ENCODE data around the gene SART3.

Gene SART3

GRCh38 chr12:108602209-108602705 is 41.3 kb upstream of the SART3 start:
- H3K27me3 ChIP-seq (ENCODE audit: insufficient read depth, low read length), result no peaks in the 10 kb centered on the region
- peaks cover 14% of the 10 kb centered on the region for H3K4me1 ChIP-seq (ENCODE audit: insufficient read depth, low read length)
- no peaks in the 10 kb centered on the region for H3K9me3 ChIP-seq (ENCODE audit: low read length)
- no peaks in the 10 kb centered on the region for H3K36me3 ChIP-seq (ENCODE audit: insufficient read depth, low read length)
- H2AFZ ChIP-seq (ENCODE audit: low read depth, low read length), result no peak overlapping the region
- H3K4me3 ChIP-seq (ENCODE audit: low read length), result no peak overlapping the region

GRCh38 chr12:108600702-108601007 is 39.7 kb upstream of the SART3 start:
- Histone ChIP-seq H3K27me3 (ENCODE audit: insufficient read depth, low read length) (no peaks in the 10 kb centered on the region), H2AFZ (ENCODE audit: low read depth, low read length) (no peak overlapping the region), H3K4me1 (ENCODE audit: insufficient read depth, low read length) (peaks cover 15% of the 10 kb centered on the region), H3K4me3 (ENCODE audit: low read length) (no peak overlapping the region), H3K9me3 (ENCODE audit: low read length) (no peaks in the 10 kb centered on the region), H3K36me3 (ENCODE audit: insufficient read depth, low read length) (no peaks in the 10 kb centered on the region)

GRCh38 chr12:108599948-108600701 is 39.2 kb upstream of the SART3 start:
- Histone ChIP-seq H3K9me3 (ENCODE audit: low read length) (no peaks in the 10 kb centered on the region), H3K27me3 (ENCODE audit: insufficient read depth, low read length) (no peaks in the 10 kb centered on the region), H3K4me1 (ENCODE audit: insufficient read depth, low read length) (peaks cover 15% of the 10 kb centered on the region), H3K36me3 (ENCODE audit: insufficient read depth, low read length) (no peaks in the 10 kb centered on the region), H2AFZ (ENCODE audit: low read depth, low read length) (no peak overlapping the region), H3K4me3 (ENCODE audit: low read length) (no peak overlapping the region)

GRCh38 chr12:108599541-108599940 is 38.6 kb upstream of the SART3 start:
- H3K36me3 ChIP-seq (ENCODE audit: insufficient read depth, low read length), result no peaks in the 10 kb centered on the region
- H3K4me3 ChIP-seq (ENCODE audit: low read length), result no peak overlapping the region
- H2AFZ ChIP-seq (ENCODE audit: low read depth, low read length), result no peak overlapping the region
- H3K4me1 ChIP-seq (ENCODE audit: insufficient read depth, low read length), result peaks cover 15% of the 10 kb centered on the region
- no peaks in the 10 kb centered on the region for H3K9me3 ChIP-seq (ENCODE audit: low read length)
- H3K27me3 ChIP-seq (ENCODE audit: insufficient read depth, low read length), result no peaks in the 10 kb centered on the region

GRCh38 chr12:108598553-108599250 is 37.7 kb upstream of the SART3 start:
- Histone ChIP-seq H3K4me1 (ENCODE audit: insufficient read depth, low read length) (peaks cover 15% of the 10 kb centered on the region), H3K27me3 (ENCODE audit: insufficient read depth, low read length) (no peaks in the 10 kb centered on the region), H2AFZ (ENCODE audit: low read depth, low read length) (no peak overlapping the region), H3K4me3 (ENCODE audit: low read length) (no peak overlapping the region), H3K36me3 (ENCODE audit: insufficient read depth, low read length) (no peaks in the 10 kb centered on the region), H3K9me3 (ENCODE audit: low read length) (no peaks in the 10 kb centered on the region)

GRCh38 chr12:108597559-108598471 is 36.8 kb upstream of the SART3 start, which contains the start of gene TMEM119:
Gene TMEM119, minus strand, starts transcription at chr12:108598084. Its CDS starts 5,701 bp downstream, at chr12:108592383.
- Histone ChIP-seq H3K36me3 (ENCODE audit: insufficient read depth, low read length) (no peaks in the 10 kb centered on the region), H3K4me1 (ENCODE audit: insufficient read depth, low read length) (peaks cover 15% of the 10 kb centered on the region), H3K4me3 (ENCODE audit: low read length) (no peak within 1 kb of the TSS), H3K27me3 (ENCODE audit: insufficient read depth, low read length) (no peaks in the 10 kb centered on the region), H2AFZ (ENCODE audit: low read depth, low read length) (no peak within 1 kb of the TSS), H3K9me3 (ENCODE audit: low read length) (no peaks in the 10 kb centered on the region)

- Histone ChIP-seq H3K27me3 (ENCODE audit: insufficient read depth, low read length) (no peaks in the 10 kb centered on the region), H3K4me1 (ENCODE audit: insufficient read depth, low read length) (peaks cover 15% of the 10 kb centered on the region), H3K36me3 (ENCODE audit: insufficient read depth, low read length) (no peaks in the 10 kb centered on the region), H2AFZ (ENCODE audit: low read depth, low read length) (no peak overlapping the region), H3K9me3 (ENCODE audit: low read length) (no peaks in the 10 kb centered on the region), H3K4me3 (ENCODE audit: low read length) (no peak overlapping the region)
Measured at GRCh38 chr12:108596854-108597558, 36.0 kb upstream of the SART3 start.

- Histone ChIP-seq H2AFZ (ENCODE audit: low read depth, low read length) (no peak overlapping the region), H3K36me3 (ENCODE audit: insufficient read depth, low read length) (no peaks in the 10 kb centered on the region), H3K4me3 (ENCODE audit: low read length) (no peak overlapping the region), H3K27me3 (ENCODE audit: insufficient read depth, low read length) (no peaks in the 10 kb centered on the region), H3K4me1 (ENCODE audit: insufficient read depth, low read length) (peaks cover 11% of the 10 kb centered on the region), H3K9me3 (ENCODE audit: low read length) (no peaks in the 10 kb centered on the region)
Measured at GRCh38 chr12:108595711-108596647, 35.0 kb upstream of the SART3 start.

- Histone ChIP-seq H2AFZ (ENCODE audit: low read depth, low read length) (no peak overlapping the region), H3K36me3 (ENCODE audit: insufficient read depth, low read length) (no peaks in the 10 kb centered on the region), H3K4me3 (ENCODE audit: low read length) (no peak overlapping the region), H3K9me3 (ENCODE audit: low read length) (no peaks in the 10 kb centered on the region), H3K27me3 (ENCODE audit: insufficient read depth, low read length) (no peaks in the 10 kb centered on the region), H3K4me1 (ENCODE audit: insufficient read depth, low read length) (peaks cover 11% of the 10 kb centered on the region)
Measured at GRCh38 chr12:108594960-108595710, 34.2 kb upstream of the SART3 start.

GRCh38 chr12:108594323-108594903 is 33.4 kb upstream of the SART3 start:
- H3K27me3 ChIP-seq (ENCODE audit: insufficient read depth, low read length), result no peaks in the 10 kb centered on the region
- H3K9me3 ChIP-seq (ENCODE audit: low read length), result no peaks in the 10 kb centered on the region
- H3K4me1 ChIP-seq (ENCODE audit: insufficient read depth, low read length), result peaks cover 12% of the 10 kb centered on the region
- H2AFZ ChIP-seq (ENCODE audit: low read depth, low read length), result no peak overlapping the region
- H3K4me3 ChIP-seq (ENCODE audit: low read length), result no peak overlapping the region
- no peaks in the 10 kb centered on the region for H3K36me3 ChIP-seq (ENCODE audit: insufficient read depth, low read length)
